K562 (cell line): ENCODE measurements around the gene MPHOSPH9. TPM values are rescaled to one million over a fixed set of nuclear protein-coding genes. Genes with fewer than 3 reads are reported as not detected.

Source experiments
- BACH1 ChIP-seq: fragments of 200-800 bp; sonication (Bioruptor generic); IDR thresholded peaks from 2 replicates; pipeline ENCODE4 v1.6.1; 2016; ENCODE audit warnings: missing genetic modification characterization, missing compliant biosample characterization
- ETS2 ChIP-seq: IDR thresholded peaks from 2 replicates; pipeline ENCODE4 v1.6.1; 2016; ENCODE audit warnings: borderline replicate concordance, missing genetic modification characterization, mild to moderate bottlenecking, moderate library complexity, missing compliant biosample characterization; ENCODE audit not compliant: poor library complexity, severe bottlenecking
- FIP1L1 ChIP-seq: fragments of 200-400 bp; formaldehyde crosslinking; IDR thresholded peaks from 2 replicates; pipeline ENCODE4 v1.6.1; 2018; ENCODE audit warnings: mild to moderate bottlenecking, low read depth, low read length; ENCODE audit not compliant: poor library complexity, severe bottlenecking
- FOS ChIP-seq: IDR thresholded peaks from 3 replicates; pipeline ENCODE4 v1.6.1; 2011; ENCODE audit not compliant: insufficient read length; ENCODE audit errors: extremely low read depth
- FOXJ3 ChIP-seq: sonication (generic); formaldehyde crosslinking; IDR thresholded peaks from 2 replicates; pipeline ENCODE4 v1.4.0; 2020; ENCODE audit warnings: mild to moderate bottlenecking, missing genetic modification reagents
- HMG20B ChIP-seq: fragments of 250-450 bp; sonication (Bioruptor Pico); IDR thresholded peaks from 2 replicates; pipeline ENCODE4 v1.5.0; 2021; ENCODE audit warnings: mild to moderate bottlenecking
- KAT7 ChIP-seq: sonication (generic); formaldehyde crosslinking; IDR thresholded peaks from 2 replicates; pipeline ENCODE4 v1.8.0; 2022; ENCODE audit warnings: missing genetic modification reagents, mild to moderate bottlenecking, borderline replicate concordance
- KDM1A ChIP-seq, 2 experiments: fragments of 450-650 bp; IDR thresholded peaks; 2 replicates each; pipeline ENCODE4 v1.6.1; 2016; ENCODE audit warnings: mild to moderate bottlenecking in 2 of 2
- KDM4B ChIP-seq, 2 experiments: fragments of 450-650 bp in 1 of 2; sonication (generic) in 1 of 2; IDR thresholded peaks; 2 replicates each; pipeline ENCODE4 v1.6.1; 2016 to 2017; ENCODE audit warnings: borderline replicate concordance in 2 of 2, antibody characterized with exemption in 1 of 2, low read depth in 1 of 2, mild to moderate bottlenecking in 1 of 2
- MED1 ChIP-seq: sonication (generic); formaldehyde crosslinking; IDR thresholded peaks from 2 replicates; pipeline ENCODE4 v1.8.1; 2023; ENCODE audit warnings: missing genetic modification reagents, borderline replicate concordance
- MYBL2 ChIP-seq, 2 experiments: fragments of 450-650 bp in 1 of 2; sonication (generic) in 1 of 2; formaldehyde crosslinking in 1 of 2; IDR thresholded peaks; 2 replicates each; pipeline versions ENCODE4 v1.6.1 to v1.8.1; 2017 to 2022; ENCODE audit warnings: borderline replicate concordance in 1 of 2, inconsistent platforms in 1 of 2, low read depth in 1 of 2, mild to moderate bottlenecking in 1 of 2, missing genetic modification reagents in 1 of 2, moderate library complexity in 1 of 2
- NEUROD1 ChIP-seq: fragments of 150-350 bp; IDR thresholded peaks from 2 replicates; pipeline ENCODE4 v1.6.1; 2014; ENCODE audit warnings: borderline replicate concordance, low read length, low read depth; ENCODE audit not compliant: partially characterized antibody
- RBM34 ChIP-seq: fragments of 200-400 bp; formaldehyde crosslinking; IDR thresholded peaks from 2 replicates; pipeline ENCODE4 v1.6.1; 2018; ENCODE audit warnings: low read length, borderline replicate concordance; ENCODE audit not compliant: insufficient read depth
- SMAD2 ChIP-seq: fragments of 150-350 bp; IDR thresholded peaks from 2 replicates; pipeline ENCODE4 v1.6.1; 2014; ENCODE audit warnings: low read depth, mild to moderate bottlenecking, low read length
- SMAD3 ChIP-seq: fragments of 450-650 bp; formaldehyde crosslinking; conservative IDR thresholded peaks from 2 replicates; pipeline ENCODE4 v1.4.0; 2020; ENCODE audit warnings: mild to moderate bottlenecking
- STAG1 ChIP-seq: sonication (generic); formaldehyde crosslinking; IDR thresholded peaks from 2 replicates; pipeline ENCODE4 v1.5.0; 2020; ENCODE audit warnings: missing genetic modification reagents, borderline replicate concordance
- YBX1 ChIP-seq: fragments of 450-650 bp; IDR thresholded peaks from 2 replicates; pipeline ENCODE4 v1.7.1; 2016; ENCODE audit warnings: mild to moderate bottlenecking
- ZNF12 ChIP-seq: sonication (generic); formaldehyde crosslinking; IDR thresholded peaks from 2 replicates; pipeline ENCODE4 v1.4.0; 2020; ENCODE audit warnings: mild to moderate bottlenecking, missing genetic modification reagents
- ZNF778 ChIP-seq: fragments of 450-650 bp; formaldehyde crosslinking; IDR thresholded peaks from 2 replicates; pipeline ENCODE4 v1.4.0; 2020; ENCODE audit warnings: mild to moderate bottlenecking, moderate library complexity
- ZNF780A ChIP-seq: fragments of 250-450 bp; sonication (Bioruptor Pico); IDR thresholded peaks from 2 replicates; pipeline ENCODE4 v1.5.0; 2021; ENCODE audit warnings: mild to moderate bottlenecking
- polyA plus RNA-seq, 8 experiments: library from polyadenylated mRNA; depleted of rRNA in 4 of 8; stranded (reverse) in 5 of 8; unstranded in 3 of 8; fragments of >200 nt; fragmentation: Nextera tagmentation in 2 of 8; fragmentation: Illumina TruSeq in 1 of 8; extraction: Ambion mirVana in 2 of 8; extraction: Trizol in 1 of 8; gene quantifications; 2 replicates each; pipeline versions ENCODE4 v1.2.1 to v1.2.3, GENCODE V29; 2011 to 2014; ENCODE audit warnings: inconsistent platforms in 1 of 8, missing spikeins in 1 of 8
- total RNA-seq, 7 experiments: library from RNA; depleted of rRNA in 6 of 7; stranded (reverse); fragments of >200 nt in 6 of 7; fragmentation: Illumina TruSeq in 2 of 7; extraction: Trizol in 2 of 7; gene quantifications; 2 replicates each; pipeline versions ENCODE4 v1.2.1 to v1.2.3, GENCODE V29; 2011 to 2021; ENCODE audit warnings: low replicate concordance in 1 of 7
- TF ChIP-seq, protein P1 (sequence below): IDR thresholded peaks from 2 replicates; pipeline ENCODE4 v1.6.1; 2012; ENCODE audit warnings: low read depth, low read length, improper control_type of control experiment, borderline replicate concordance
- TF ChIP-seq, protein P2 (sequence below): fragments of 450-650 bp; IDR thresholded peaks from 2 replicates; pipeline ENCODE4 v1.6.1; 2016; ENCODE audit warnings: mild to moderate bottlenecking
- TF ChIP-seq, protein P3 (sequence below): fragments of 250-450 bp; sonication (Bioruptor Pico); IDR thresholded peaks from 2 replicates; pipeline ENCODE4 v1.4.0; 2020; ENCODE audit warnings: mild to moderate bottlenecking, moderate library complexity

Gene MPHOSPH9
- total and polyA plus RNA-seq, 9 of the 15 experiments (the other 6 are each of a cell fraction or from before 2014, with no cell fraction given): 14.2 to 103 (median 54.5) TPM

DNA sequence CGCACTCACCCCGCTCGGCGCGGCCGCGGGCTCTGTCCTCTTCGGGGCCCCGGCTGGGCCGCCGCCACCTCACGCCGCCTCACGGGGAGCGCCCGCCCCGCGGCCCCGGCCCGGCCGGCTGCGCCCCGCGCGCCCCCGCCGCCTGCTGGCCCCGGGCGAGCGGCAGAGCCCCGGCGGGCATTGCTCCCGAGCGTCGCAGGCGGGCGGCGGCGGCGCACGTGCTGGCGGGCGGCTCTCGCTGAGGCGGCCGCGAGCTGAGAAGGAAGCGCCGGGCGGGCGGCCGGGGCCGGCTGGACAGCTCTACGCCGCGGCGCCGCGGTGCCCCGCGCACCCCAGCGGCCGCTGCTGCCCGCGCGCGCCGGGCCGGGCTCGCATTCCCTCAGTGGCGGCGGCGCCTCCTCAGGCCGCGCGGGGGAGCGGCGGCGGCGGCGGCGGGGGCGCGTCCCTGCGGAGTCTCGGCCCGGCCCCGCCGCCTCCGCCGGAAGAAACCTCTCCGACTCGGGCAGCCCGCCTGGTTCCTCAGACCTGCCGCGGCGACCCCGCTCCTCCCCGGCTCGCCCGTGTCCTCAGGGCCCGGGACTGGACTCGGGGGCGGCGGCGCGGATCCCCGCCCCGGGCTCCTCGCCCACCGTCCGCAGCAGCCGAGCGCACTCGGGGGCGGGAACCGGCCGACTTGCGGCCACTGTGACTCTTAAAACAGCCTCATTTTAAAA is 82.0 kb downstream of the MPHOSPH9 start, which contains the start of gene PITPNM2 (continued):
- TF ChIP-seq KDM4B (IDR thresholded peaks at IDR 0.05; ENCODE audit: borderline replicate concordance in 2 of 2, low read depth in 1 of 2) (no peak), FOXJ3 (no peak), MYBL2 (IDR thresholded peaks at IDR 0.05; ENCODE audit: low read depth) (no peak), MYBL2 (CRISPR knock-in tag; IDR thresholded peaks at IDR 0.05; ENCODE audit: borderline replicate concordance) (no peak), NEUROD1 (no peak), STAG1 (CRISPR knock-in tag) (no peak), YBX1 (no peak), ZNF778 (CRISPR knock-in tag) (no peak), FOS (no peak), HMG20B (CRISPR knock-in tag) (no peak), ZNF780A (no peak), ZNF12 (CRISPR knock-in tag) (no peak), SMAD2 (no peak), FIP1L1 (peak; percentile 62), BACH1 (no peak), MED1 (no peak), SMAD3 (CRISPR knock-in tag) (no peak), RBM34 (no peak), ETS2 (tag) (no peak), KAT7 (CRISPR knock-in tag) (no peak), KDM1A (IDR thresholded peaks at IDR 0.05) (no peak)
- TF ChIP-seq, protein P1, sequence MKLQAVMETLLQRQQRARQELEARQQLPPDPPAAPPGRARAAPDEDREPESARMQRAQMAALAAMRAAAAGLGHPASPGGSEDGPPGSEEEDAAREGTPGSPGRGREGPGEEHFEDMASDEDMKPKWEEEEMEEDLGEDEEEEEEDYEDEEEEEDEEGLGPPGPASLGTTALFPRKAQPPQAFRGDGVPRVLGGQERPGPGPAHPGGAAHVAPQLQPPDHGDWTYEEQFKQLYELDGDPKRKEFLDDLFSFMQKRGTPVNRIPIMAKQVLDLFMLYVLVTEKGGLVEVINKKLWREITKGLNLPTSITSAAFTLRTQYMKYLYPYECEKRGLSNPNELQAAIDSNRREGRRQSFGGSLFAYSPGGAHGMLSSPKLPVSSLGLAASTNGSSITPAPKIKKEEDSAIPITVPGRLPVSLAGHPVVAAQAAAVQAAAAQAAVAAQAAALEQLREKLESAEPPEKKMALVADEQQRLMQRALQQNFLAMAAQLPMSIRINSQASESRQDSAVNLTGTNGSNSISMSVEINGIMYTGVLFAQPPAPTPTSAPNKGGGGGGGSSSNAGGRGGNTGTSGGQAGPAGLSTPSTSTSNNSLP: no peak
- TF ChIP-seq, protein P2, sequence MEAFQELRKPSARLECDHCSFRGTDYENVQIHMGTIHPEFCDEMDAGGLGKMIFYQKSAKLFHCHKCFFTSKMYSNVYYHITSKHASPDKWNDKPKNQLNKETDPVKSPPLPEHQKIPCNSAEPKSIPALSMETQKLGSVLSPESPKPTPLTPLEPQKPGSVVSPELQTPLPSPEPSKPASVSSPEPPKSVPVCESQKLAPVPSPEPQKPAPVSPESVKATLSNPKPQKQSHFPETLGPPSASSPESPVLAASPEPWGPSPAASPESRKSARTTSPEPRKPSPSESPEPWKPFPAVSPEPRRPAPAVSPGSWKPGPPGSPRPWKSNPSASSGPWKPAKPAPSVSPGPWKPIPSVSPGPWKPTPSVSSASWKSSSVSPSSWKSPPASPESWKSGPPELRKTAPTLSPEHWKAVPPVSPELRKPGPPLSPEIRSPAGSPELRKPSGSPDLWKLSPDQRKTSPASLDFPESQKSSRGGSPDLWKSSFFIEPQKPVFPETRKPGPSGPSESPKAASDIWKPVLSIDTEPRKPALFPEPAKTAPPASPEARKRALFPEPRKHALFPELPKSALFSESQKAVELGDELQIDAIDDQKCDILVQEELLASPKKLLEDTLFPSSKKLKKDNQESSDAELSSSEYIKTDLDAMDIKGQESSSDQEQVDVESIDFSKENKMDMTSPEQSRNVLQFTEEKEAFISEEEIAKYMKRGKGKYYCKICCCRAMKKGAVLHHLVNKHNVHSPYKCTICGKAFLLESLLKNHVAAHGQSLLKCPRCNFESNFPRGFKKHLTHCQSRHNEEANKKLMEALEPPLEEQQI: no peak
- TF ChIP-seq, protein P3, sequence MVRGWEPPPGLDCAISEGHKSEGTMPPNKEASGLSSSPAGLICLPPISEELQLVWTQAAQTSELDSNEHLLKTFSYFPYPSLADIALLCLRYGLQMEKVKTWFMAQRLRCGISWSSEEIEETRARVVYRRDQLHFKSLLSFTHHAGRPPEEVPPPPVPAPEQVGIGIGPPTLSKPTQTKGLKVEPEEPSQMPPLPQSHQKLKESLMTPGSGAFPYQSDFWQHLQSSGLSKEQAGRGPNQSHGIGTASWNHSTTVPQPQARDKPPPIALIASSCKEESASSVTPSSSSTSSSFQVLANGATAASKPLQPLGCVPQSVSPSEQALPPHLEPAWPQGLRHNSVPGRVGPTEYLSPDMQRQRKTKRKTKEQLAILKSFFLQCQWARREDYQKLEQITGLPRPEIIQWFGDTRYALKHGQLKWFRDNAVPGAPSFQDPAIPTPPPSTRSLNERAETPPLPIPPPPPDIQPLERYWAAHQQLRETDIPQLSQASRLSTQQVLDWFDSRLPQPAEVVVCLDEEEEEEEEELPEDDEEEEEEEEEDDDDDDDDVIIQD: no peak
